ENCODE results near the gene COX8A. TPM values are rescaled to one million over a fixed set of nuclear protein-coding genes. Genes with fewer than 3 reads are reported as not detected.

Gene COX8A
- total RNA-seq, 1 donor from 2014 or later = 520 TPM

- TF ChIP-seq CTCF (IDR thresholded peaks at IDR 0.05) = no peak
- Histone ChIP-seq H3K9me3 (no peaks in the 10 kb centered on the region), H3K36me3 (peaks cover under 1 to 14% of the 10 kb centered on the region in 2 donors), H3K27ac (no peak overlapping the region), H3K27me3 (no peaks in the 10 kb centered on the region), H3K4me3 (no peak overlapping the region), H3K4me1 (peaks cover 7 to 15% of the 10 kb centered on the region in 2 donors)
- intact Hi-C loops (cut with DNase I) = loop anchor here (10.0 kb wide), 1 partner anchor 258 kb away; the partner anchor contains the start of gene RTN3
- DNase-seq (ENCODE audit: low spot score in 2 of 2) = no peak
Measured at GRCh38 chr11:63942803-63943202, 31.6 kb upstream of the COX8A start.

- TF ChIP-seq CTCF (IDR thresholded peaks at IDR 0.05) = no peak
- Histone ChIP-seq H3K4me1 (peaks cover 3 to 9% of the 10 kb centered on the region in 2 donors), H3K36me3 (peaks cover 5 to 25% of the 10 kb centered on the region in 2 donors), H3K9me3 (no peaks in the 10 kb centered on the region), H3K27me3 (no peaks in the 10 kb centered on the region), H3K4me3 (peak overlapping the region in 1 of 2 donors; percentile 33), H3K27ac (peak overlapping the region; percentile 64 to 75)
- DNase-seq (ENCODE audit: low spot score in 2 of 2) = peak in 1 of 2 donors; percentile 70
- intact Hi-C loops (cut with DNase I) = loop anchor here (1.0 to 10.0 kb wide), 3 partner anchors 28 to 260 kb away; partner anchors contain the start of genes RCOR2 and RTN3
Measured at GRCh38 chr11:63944987-63945386, 29.4 kb upstream of the COX8A start.

- peak in 1 of 2 donors; percentile 86 for DNase-seq (ENCODE audit: low spot score in 2 of 2)
- no peaks in the 10 kb centered on the region for H3K9me3 ChIP-seq
- H3K27ac ChIP-seq = peak overlapping the region; percentile 64 to 75
- peaks cover 3 to 9% of the 10 kb centered on the region in 2 donors for H3K4me1 ChIP-seq
- TF ChIP-seq CTCF (IDR thresholded peaks at IDR 0.05) = peak; percentile 75 to 84 (median 81)
- peaks cover 5 to 30% of the 10 kb centered on the region in 2 donors for H3K36me3 ChIP-seq
- no peaks in the 10 kb centered on the region for H3K27me3 ChIP-seq
- H3K4me3 ChIP-seq = peak overlapping the region; percentile 27 to 33
- intact Hi-C loops (cut with DNase I) = loop anchor here (1.0 to 10.0 kb wide), 5 partner anchors 28 to 261 kb away; partner anchors contain the start of genes RCOR2, RTN3 and ZFTA
Measured at GRCh38 chr11:63945477-63946163, 28.8 kb upstream of the COX8A start.

- Histone ChIP-seq H3K4me1 (no peaks in the 10 kb centered on the region), H3K4me3 (no peak overlapping the region), H3K9me3 (no peaks in the 10 kb centered on the region), H3K27me3 (no peaks in the 10 kb centered on the region), H3K27ac (no peak overlapping the region), H3K36me3 (peaks cover 49 to 56% of the 10 kb centered on the region in 2 donors)
- no peak for DNase-seq (ENCODE audit: low spot score in 2 of 2)
- intact Hi-C loops (cut with DNase I) = no loop called here
- no peak for TF ChIP-seq CTCF (IDR thresholded peaks at IDR 0.05)
Measured at GRCh38 chr11:63951779-63952536, 22.5 kb upstream of the COX8A start.

- peaks cover 52% of the 10 kb centered on the region in 2 donors for H3K36me3 ChIP-seq
- H3K27ac ChIP-seq = no peak overlapping the region
- no peaks in the 10 kb centered on the region for H3K27me3 ChIP-seq
- intact Hi-C loops (cut with DNase I) = no loop called here
- no peak for TF ChIP-seq CTCF (IDR thresholded peaks at IDR 0.05)
- no peaks in the 10 kb centered on the region for H3K9me3 ChIP-seq
- no peak for DNase-seq (ENCODE audit: low spot score in 2 of 2)
- H3K4me1 ChIP-seq = no peaks in the 10 kb centered on the region
- no peak overlapping the region for H3K4me3 ChIP-seq
Measured at GRCh38 chr11:63952570-63952969, 21.9 kb upstream of the COX8A start.
